GM19099 (cell line): ENCODE data around the gene ZBTB38.

Experiments
- POLR2A ChIP-seq: IDR thresholded peaks from 3 replicates; pipeline ENCODE4 v1.6.1; 2011; ENCODE audit warnings: low read depth; ENCODE audit not compliant: insufficient read length; ENCODE audit errors: extremely low read depth

Gene ZBTB38

GRCh38 chr3:141395005-141395589 is 26.8 kb downstream of the ZBTB38 start:
- no peak for TF ChIP-seq POLR2A

DNA sequence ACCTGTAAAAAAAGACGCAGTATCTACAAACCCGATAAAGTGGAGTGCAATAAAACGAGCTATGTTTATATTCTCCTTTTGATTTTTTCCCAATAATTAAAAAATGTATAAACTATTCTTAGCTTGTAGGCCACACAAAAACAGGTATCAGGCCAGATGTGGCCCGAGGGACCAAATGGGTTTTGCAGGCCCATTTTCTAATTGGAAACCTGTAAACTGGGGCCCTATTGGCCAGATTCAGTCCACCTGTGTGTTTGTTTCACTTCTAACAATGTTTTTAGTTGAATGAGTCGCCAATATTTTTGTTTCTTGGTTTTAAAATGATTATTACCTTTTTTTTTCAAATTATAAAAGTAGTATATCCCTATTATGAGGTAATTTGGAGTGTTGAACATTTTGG is 29.7 kb downstream of the ZBTB38 start:
- TF ChIP-seq POLR2A, result no peak

DNA sequence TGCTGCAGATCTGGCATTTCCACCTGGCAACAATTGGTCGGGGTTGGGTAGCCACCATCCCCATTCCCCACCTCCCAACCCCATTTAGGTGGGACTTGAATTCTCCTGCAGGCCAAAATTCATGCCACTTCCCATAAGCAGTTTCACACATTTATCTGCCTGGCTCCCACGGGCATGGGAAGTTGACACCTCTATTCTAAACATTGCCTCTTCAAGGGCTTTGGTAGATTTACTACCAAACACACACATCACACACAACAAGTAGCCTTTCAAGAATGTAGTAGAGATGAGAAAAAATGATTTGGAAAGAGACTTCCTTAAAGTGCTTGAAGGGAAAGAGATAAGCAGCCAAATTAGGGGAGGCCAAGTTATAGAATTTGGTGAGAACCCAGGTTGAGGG is 30.9 kb downstream of the ZBTB38 start:
- TF ChIP-seq POLR2A, result no peak

- no peak for TF ChIP-seq POLR2A
Measured at GRCh38 chr3:141400073-141400971, 32.0 kb downstream of the ZBTB38 start.

DNA sequence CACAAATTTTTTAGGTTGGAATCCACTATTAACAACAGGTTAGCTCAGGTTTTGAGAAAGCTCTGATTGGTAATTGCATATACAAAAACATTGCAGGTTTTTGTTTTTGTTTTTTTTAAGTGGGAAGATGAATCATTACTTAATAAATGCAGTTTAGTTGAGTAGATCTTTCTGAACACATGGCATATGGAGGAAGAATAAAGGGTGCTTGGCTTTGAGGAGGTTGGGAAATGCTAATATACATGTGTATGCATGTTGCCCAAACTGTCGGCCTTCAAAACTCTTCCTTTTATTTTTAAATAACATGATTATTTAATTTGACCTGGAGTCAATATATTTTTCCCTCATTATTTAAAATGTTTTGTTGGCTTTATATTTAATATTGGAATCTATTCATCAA is 32.8 kb downstream of the ZBTB38 start:
- TF ChIP-seq POLR2A, result no peak

DNA sequence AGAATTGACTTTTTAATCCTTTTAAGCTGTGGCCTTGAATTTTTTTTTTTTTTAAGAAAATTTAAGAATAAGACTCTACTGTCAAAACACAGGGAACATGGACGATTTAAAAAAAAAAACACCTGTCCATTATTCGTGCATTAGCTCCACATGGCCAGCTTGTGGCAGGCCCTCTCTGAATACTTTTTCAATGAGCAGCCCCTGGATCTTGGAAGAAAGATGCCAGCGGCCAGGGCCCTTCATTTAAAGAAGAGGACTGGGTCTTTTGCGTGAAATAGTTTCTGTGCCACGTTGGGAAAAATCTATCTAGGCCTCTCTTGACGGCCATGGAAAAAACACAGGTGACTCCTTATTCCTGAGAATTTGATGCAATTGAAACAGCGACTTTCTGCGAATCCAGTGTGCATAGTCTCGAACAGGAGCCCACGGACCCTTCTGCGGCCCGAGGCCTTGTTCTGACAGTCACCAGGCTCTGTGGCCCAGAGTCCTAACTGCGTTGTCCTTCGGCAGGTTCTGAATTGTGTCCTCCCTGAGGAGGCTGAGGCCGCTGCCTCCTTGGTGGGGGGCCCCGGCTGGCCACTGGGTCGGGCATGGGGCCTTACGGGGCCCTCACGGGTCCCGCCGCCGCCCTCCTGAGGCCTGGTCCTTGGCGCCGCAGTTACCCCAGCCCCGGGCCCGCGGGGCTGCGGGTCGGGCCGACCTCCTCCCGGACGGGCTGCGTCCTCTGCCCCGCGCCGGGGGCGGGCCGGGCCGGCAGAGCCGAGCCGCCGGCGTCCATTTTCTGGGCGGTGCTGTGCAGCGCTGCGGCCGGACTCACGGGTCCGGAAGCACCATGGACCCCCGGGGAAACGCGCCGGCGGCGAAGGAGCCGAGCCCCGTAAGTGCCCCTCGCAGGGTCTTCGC is 33.5 kb downstream of the ZBTB38 start:
- TF ChIP-seq POLR2A, result peak; percentile 77

DNA sequence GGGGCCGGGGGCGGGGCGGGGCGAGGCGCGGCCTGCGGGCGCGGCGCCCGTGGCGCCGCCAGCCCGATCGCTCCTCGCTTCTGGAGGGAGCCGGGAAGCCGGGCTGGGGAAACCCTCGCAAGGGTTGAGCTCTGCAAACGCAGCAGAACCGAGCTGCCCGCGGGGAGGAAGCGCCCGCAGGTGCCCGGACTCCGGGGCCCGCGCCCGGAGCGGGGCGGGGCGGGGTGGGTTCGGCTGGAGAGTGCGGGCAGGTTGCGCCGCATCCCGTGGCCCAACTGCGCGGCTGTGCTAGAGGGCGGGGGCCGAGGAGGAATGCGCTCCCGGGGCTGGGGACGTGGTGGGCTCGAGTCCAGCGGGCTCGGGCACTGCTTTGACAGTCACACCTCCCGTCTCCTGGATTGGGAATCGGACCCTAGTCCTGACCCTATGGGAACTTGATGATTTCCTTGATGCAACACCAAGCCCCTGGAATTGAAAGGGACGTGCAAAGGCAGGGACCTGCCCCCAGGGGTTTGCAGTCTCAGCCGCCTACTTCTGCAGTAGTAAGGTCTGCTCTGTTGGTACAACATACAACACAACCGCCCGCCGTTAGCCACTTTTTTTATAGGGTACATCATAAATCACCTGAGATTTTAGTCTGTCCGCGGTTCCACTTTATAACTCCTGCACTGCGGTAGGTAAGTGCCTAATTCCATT is 34.3 kb downstream of the ZBTB38 start:
- TF ChIP-seq POLR2A, result no peak

- TF ChIP-seq POLR2A, result no peak
Measured at GRCh38 chr3:141403576-141403975, 35.3 kb downstream of the ZBTB38 start.

- no peak for TF ChIP-seq POLR2A
Measured at GRCh38 chr3:141405025-141405424, 36.7 kb downstream of the ZBTB38 start.

- no peak for TF ChIP-seq POLR2A
Measured at GRCh38 chr3:141405591-141405990, 37.3 kb downstream of the ZBTB38 start.

GRCh38 chr3:141406265-141406664 is 38.0 kb downstream of the ZBTB38 start:
- no peak for TF ChIP-seq POLR2A

- TF ChIP-seq POLR2A, result no peak
Measured at GRCh38 chr3:141407047-141407446, 38.7 kb downstream of the ZBTB38 start.

DNA sequence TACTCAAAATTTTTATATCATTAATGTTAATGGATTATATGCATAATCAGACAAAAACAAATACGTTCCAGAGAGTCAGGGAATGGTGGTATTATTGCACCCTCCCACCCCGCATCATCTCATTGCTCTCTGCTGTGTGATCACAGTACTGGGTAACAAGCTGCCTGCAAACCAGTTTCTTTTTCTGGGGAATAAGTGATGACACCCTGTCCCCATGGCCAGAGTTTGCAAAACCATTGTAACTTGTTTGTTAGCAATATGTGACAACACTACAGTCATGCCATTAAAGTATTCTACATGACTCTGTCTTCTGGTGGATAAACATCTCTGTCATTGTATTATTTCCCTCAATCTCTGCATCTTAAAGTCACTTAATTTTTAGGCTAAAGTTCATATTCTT is 39.5 kb downstream of the ZBTB38 start:
- no peak for TF ChIP-seq POLR2A

DNA sequence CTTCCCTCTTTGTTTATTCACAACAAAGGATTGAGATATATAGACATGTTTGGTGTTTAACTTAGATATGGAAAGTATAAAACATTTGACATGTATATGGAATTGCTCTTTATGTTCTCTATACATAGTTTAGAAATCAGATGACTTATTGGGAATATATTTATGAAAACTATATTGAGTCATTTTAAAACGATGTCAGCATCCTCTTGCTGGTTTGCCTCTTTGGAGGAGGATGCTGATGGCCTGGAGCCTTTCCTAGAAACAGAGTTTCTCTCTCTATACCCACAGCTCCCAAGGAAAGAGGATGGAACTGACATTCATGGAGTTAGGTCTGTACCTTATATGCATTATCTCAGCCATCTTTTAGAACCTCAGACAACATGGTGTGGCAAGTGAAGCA is 40.3 kb downstream of the ZBTB38 start:
- no peak for TF ChIP-seq POLR2A

DNA sequence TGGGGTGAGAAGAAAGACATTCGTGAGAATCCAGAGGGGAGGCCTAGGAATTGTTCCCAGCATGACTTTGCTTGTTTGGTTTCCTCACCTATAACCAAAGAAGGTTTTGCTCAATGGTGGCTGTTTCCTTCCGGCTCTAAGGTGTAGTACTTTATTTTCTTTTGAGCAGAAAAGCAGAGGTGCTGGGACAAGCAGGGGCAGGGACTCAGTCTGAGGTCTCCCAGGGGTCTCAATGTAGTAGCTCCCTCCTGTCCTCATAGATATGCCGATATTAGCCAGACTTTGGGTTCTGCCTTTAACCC is 41.6 kb downstream of the ZBTB38 start:
- TF ChIP-seq POLR2A, result no peak
